H9 (cell line): Measurements from ENCODE around the gene ZNF335. TPM values are rescaled to one million over a fixed set of nuclear protein-coding genes. Genes with fewer than 3 reads are reported as not detected.

Experiments used
- DNase-seq: peaks from one replicate; pipeline ENCODE4 v3.0.0-alpha.2; 2017
- H2AFZ ChIP-seq: one replicate; pipeline ENCODE4 v1.6.1; 2013; ENCODE audit warnings: mild to moderate bottlenecking, low read length, control low read depth, moderate library complexity
- H2AK5ac ChIP-seq: 2 replicates; pipeline ENCODE4 v1.6.1; 2013; ENCODE audit warnings: low read length, control low read depth, mixed read lengths; ENCODE audit not compliant: insufficient read length
- H2BK120ac ChIP-seq: one replicate; pipeline ENCODE4 v1.6.1; 2013; ENCODE audit warnings: low read depth, mild to moderate bottlenecking, low read length, control low read depth, inconsistent platforms; ENCODE audit not compliant: poor library complexity, severe bottlenecking
- H2BK12ac ChIP-seq: 2 replicates; pipeline ENCODE4 v1.6.1; 2013; ENCODE audit warnings: low read length, control low read depth, mixed read lengths, low read depth; ENCODE audit not compliant: insufficient read length
- H2BK15ac ChIP-seq: 2 replicates; pipeline ENCODE4 v1.6.1; 2013; ENCODE audit warnings: low read depth, low read length, control low read depth
- H2BK20ac ChIP-seq: one replicate; pipeline ENCODE4 v1.6.1; 2013; ENCODE audit warnings: low read depth, mild to moderate bottlenecking, low read length, control low read depth, inconsistent platforms; ENCODE audit not compliant: poor library complexity, severe bottlenecking
- H2BK5ac ChIP-seq: 2 replicates; pipeline ENCODE4 v1.6.1; 2013; ENCODE audit warnings: low read length, control low read depth, mixed read lengths; ENCODE audit not compliant: insufficient read length
- H3K14ac ChIP-seq: 2 replicates; pipeline ENCODE4 v1.6.1; 2013; ENCODE audit warnings: low read length, control low read depth; ENCODE audit not compliant: insufficient read depth
- H3K18ac ChIP-seq: 2 replicates; pipeline ENCODE4 v1.6.1; 2013; ENCODE audit warnings: low read depth, mild to moderate bottlenecking, mixed read lengths, low read length, control low read depth; ENCODE audit not compliant: insufficient read length
- H3K23ac ChIP-seq: 2 replicates; pipeline ENCODE4 v1.6.1; 2013; ENCODE audit warnings: low read length, control low read depth, mixed read lengths, low read depth; ENCODE audit not compliant: insufficient read length
- H3K23me2 ChIP-seq: 2 replicates; pipeline ENCODE4 v1.6.1; 2013; ENCODE audit warnings: low read depth, mild to moderate bottlenecking, mixed read lengths, low read length, control low read depth; ENCODE audit not compliant: insufficient read length, poor library complexity, severe bottlenecking
- H3K27ac ChIP-seq: 2 replicates; pipeline ENCODE4 v1.5.1; 2013; ENCODE audit warnings: low read length, control low read depth, mixed read lengths, low read depth; ENCODE audit not compliant: insufficient read length
- H3K27me3 ChIP-seq: 2 replicates; pipeline ENCODE4 v1.6.1; 2013; ENCODE audit warnings: low read length, control low read depth, inconsistent platforms; ENCODE audit not compliant: insufficient read depth
- H3K4ac ChIP-seq: 2 replicates; pipeline ENCODE4 v1.6.1; 2013; ENCODE audit warnings: low read depth, mild to moderate bottlenecking, control low read depth, inconsistent platforms, low read length, moderate library complexity
- H3K4me1 ChIP-seq: 2 replicates; pipeline ENCODE4 v1.6.1; 2013; ENCODE audit warnings: low read length, control low read depth, inconsistent platforms; ENCODE audit not compliant: insufficient read depth
- H3K4me2 ChIP-seq: 2 replicates; pipeline ENCODE4 v1.6.1; 2013; ENCODE audit warnings: low read length, control low read depth, mixed read lengths; ENCODE audit not compliant: insufficient read length, insufficient read depth
- H3K56ac ChIP-seq: 2 replicates; pipeline ENCODE4 v1.6.1; 2013; ENCODE audit warnings: low read depth, mild to moderate bottlenecking, mixed read lengths, low read length, control low read depth; ENCODE audit not compliant: insufficient read length
- H3K79me1 ChIP-seq: 2 replicates; pipeline ENCODE4 v1.6.1; 2013; ENCODE audit warnings: low read depth, mild to moderate bottlenecking, moderate library complexity, low read length, control low read depth, inconsistent platforms; ENCODE audit not compliant: insufficient read depth, poor library complexity, severe bottlenecking
- H3K79me2 ChIP-seq: 2 replicates; pipeline ENCODE4 v1.6.1; 2013; ENCODE audit warnings: low read length, control low read depth, inconsistent platforms; ENCODE audit not compliant: insufficient read depth
- H3K9ac ChIP-seq: 2 replicates; pipeline ENCODE4 v1.6.1; 2013; ENCODE audit warnings: low read length, control low read depth, mixed read lengths; ENCODE audit not compliant: insufficient read length; ENCODE audit errors: extremely low read depth
- H3K9me3 ChIP-seq: one replicate; pipeline ENCODE4 v1.6.1; 2013; ENCODE audit warnings: low read depth, low read length, inconsistent platforms; ENCODE audit not compliant: control insufficient read depth
- H3T11ph ChIP-seq: one replicate; pipeline ENCODE4 v1.6.1; 2013; ENCODE audit warnings: mild to moderate bottlenecking, low read length, control low read depth, inconsistent platforms
- H4K20me1 ChIP-seq: one replicate; pipeline ENCODE4 v1.6.1; 2013; ENCODE audit not compliant: control insufficient read depth, insufficient read length, insufficient read depth
- H4K5ac ChIP-seq: 2 replicates; pipeline ENCODE4 v1.6.1; 2013; ENCODE audit warnings: low read depth, mild to moderate bottlenecking, mixed read lengths, low read length, control low read depth; ENCODE audit not compliant: insufficient read length
- H4K8ac ChIP-seq: replicated peaks from 2 replicates; pipeline ENCODE4 v1.6.1; 2013; ENCODE audit warnings: low read length, control low read depth, mixed read lengths, low read depth; ENCODE audit not compliant: insufficient read length
- H4K91ac ChIP-seq: 2 replicates; pipeline ENCODE4 v1.6.1; 2013; ENCODE audit warnings: low read depth, mild to moderate bottlenecking, moderate library complexity, mixed read lengths, low read length, control low read depth; ENCODE audit not compliant: insufficient read length
- H3K27ac Mint-ChIP-seq, 3 experiments: 2 replicates in 2 of 3; 3 replicates in 1 of 3; pipeline ENCODE4 v1.8.0; 2020 to 2021; ENCODE audit warnings: mixed read lengths in 3 of 3, mild to moderate bottlenecking in 1 of 3, moderate library complexity in 1 of 3
- H3K27me3 Mint-ChIP-seq: 2 replicates; pipeline ENCODE4 v1.8.0; 2021; ENCODE audit warnings: low read depth, mild to moderate bottlenecking, moderate library complexity, mixed read lengths
- H3K36me3 Mint-ChIP-seq, 3 experiments: 2 replicates in 2 of 3; 3 replicates in 1 of 3; pipeline ENCODE4 v1.8.0; 2020 to 2021; ENCODE audit warnings: low read depth in 3 of 3, mixed read lengths in 3 of 3; ENCODE audit not compliant: insufficient read depth in 1 of 3
- H3K4me1 Mint-ChIP-seq, 2 experiments: 2 replicates each; pipeline ENCODE4 v1.8.0; 2020; ENCODE audit warnings: mixed read lengths in 2 of 2
- H3K4me3 Mint-ChIP-seq, 2 experiments: 2 replicates in 1 of 2; 3 replicates in 1 of 2; pipeline ENCODE4 v1.8.0; 2020 to 2021; ENCODE audit warnings: mild to moderate bottlenecking in 2 of 2, mixed read lengths in 2 of 2, moderate library complexity in 1 of 2
- H3K9me3 Mint-ChIP-seq, 2 experiments: 2 replicates in 1 of 2; 3 replicates in 1 of 2; pipeline ENCODE4 v1.8.0; 2020; ENCODE audit warnings: mild to moderate bottlenecking in 2 of 2, mixed read lengths in 2 of 2, moderate library complexity in 1 of 2
- WGBS: extraction: QIAGEN DNeasy Blood & Tissue Kit; methylation state at CpG from one replicate; pipeline ENCODE4 v1.1.7; 2013; ENCODE audit warnings: missing lambda C conversion rate, low lambda C conversion rate, mixed read lengths; ENCODE audit not compliant: insufficient read length; ENCODE audit errors: extremely low coverage; 5-methylcytosine and 5-hydroxymethylcytosine counted together
- total RNA-seq: library from RNA; stranded (reverse); gene quantifications from 2 replicates; pipeline ENCODE4 v1.2.1, GENCODE V29; 2021
- TF ChIP-seq, protein P1 (sequence below): fragments of 200-600 bp; sonication (generic); conservative IDR thresholded peaks from 3 replicates; pipeline ENCODE4 v1.8.0; 2021; ENCODE audit warnings: antibody characterized with exemption, mild to moderate bottlenecking

Gene ZNF335
- total RNA-seq, 1 experiment from 2014 or later: 21.1 TPM

DNA sequence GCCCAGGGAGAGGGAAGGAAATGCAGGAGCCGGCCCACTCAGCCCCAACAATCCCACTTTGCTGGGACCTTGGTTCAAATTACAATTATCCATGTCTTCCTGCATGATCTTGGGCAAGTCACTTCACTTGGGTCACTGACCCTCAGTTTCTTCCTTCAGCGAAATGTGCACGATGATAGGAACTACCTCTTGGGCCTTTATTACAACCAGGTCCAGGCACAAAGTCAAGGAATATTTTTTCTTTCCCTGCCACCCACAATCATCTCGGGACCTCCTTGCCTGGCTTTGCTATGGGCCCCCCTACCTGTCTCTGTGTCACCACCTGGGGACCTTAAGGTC is 59.7 kb downstream of the ZNF335 start:
- Mint-ChIP-seq H3K36me3 (peaks cover 16 to 22% (median 22%) of the 10 kb centered on the region in 3 experiments; a peak in 6 of 7 replicates), H3K27ac (no peak overlapping the region; a peak in 1 of 7 replicates), H3K4me3 (peak overlapping the region; percentile 81 to 92), H3K9me3 (no peaks in the 10 kb centered on the region), H3K27me3 (no peaks in the 10 kb centered on the region), H3K4me1 (peaks cover 6 to 16% of the 10 kb centered on the region in 2 experiments)
- Histone ChIP-seq H2BK20ac (no peak overlapping the region), H4K5ac (no peak overlapping the region), H3K4me1 (no peaks in the 10 kb centered on the region), H3K27ac (no peak overlapping the region), H3K18ac (peak overlapping the region; percentile 54), H2AK5ac (no peak overlapping the region), H3K9me3 (no peaks in the 10 kb centered on the region), H3T11ph (no peak overlapping the region), H4K20me1 (no peaks in the 10 kb centered on the region), H3K27me3 (no peaks in the 10 kb centered on the region), H2BK120ac (no peak overlapping the region), H4K91ac (no peak overlapping the region), H3K4me2 (peak overlapping the region; percentile 91), H2AFZ (no peak overlapping the region), H3K23ac (no peak overlapping the region), H3K4ac (no peak overlapping the region), H4K8ac (no peak overlapping the region), H3K14ac (no peak overlapping the region), H2BK15ac (no peak overlapping the region), H2BK5ac (no peak overlapping the region), H3K79me1 (no peaks in the 10 kb centered on the region), H2BK12ac (no peak overlapping the region), H3K23me2 (peaks cover 16% of the 10 kb centered on the region), H3K56ac (no peak overlapping the region), H3K79me2 (no peaks in the 10 kb centered on the region), H3K9ac (no peak overlapping the region)
- TF ChIP-seq, protein P1, sequence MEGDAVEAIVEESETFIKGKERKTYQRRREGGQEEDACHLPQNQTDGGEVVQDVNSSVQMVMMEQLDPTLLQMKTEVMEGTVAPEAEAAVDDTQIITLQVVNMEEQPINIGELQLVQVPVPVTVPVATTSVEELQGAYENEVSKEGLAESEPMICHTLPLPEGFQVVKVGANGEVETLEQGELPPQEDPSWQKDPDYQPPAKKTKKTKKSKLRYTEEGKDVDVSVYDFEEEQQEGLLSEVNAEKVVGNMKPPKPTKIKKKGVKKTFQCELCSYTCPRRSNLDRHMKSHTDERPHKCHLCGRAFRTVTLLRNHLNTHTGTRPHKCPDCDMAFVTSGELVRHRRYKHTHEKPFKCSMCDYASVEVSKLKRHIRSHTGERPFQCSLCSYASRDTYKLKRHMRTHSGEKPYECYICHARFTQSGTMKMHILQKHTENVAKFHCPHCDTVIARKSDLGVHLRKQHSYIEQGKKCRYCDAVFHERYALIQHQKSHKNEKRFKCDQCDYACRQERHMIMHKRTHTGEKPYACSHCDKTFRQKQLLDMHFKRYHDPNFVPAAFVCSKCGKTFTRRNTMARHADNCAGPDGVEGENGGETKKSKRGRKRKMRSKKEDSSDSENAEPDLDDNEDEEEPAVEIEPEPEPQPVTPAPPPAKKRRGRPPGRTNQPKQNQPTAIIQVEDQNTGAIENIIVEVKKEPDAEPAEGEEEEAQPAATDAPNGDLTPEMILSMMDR: no peak
- WGBS: no CpG with 5 or more reads among the region's 4 CpGs
- DNase-seq: no peak
